ENCODE results near the gene GTPBP4. TPM values are rescaled to one million over a fixed set of nuclear protein-coding genes. Genes with fewer than 3 reads are reported as not detected.
"Not testable (repeated sequence)": the region's sequence is repeated elsewhere in the genome, so short reads cannot be mapped to it uniquely, and the experiment has no call there.

Gene GTPBP4
- total RNA-seq, 1 donor from 2014 or later, result 194 TPM

- DNase-seq, result no peak
- H3K27ac Mint-ChIP-seq, result peak overlapping the region; percentile 78
- H3K27me3 Mint-ChIP-seq, result no peaks in the 10 kb centered on the region
- peaks cover 54% of the 10 kb centered on the region for H3K36me3 Mint-ChIP-seq (ENCODE audit: low read depth)
- peak overlapping the region; percentile 92 for H3K4me3 Mint-ChIP-seq
- intact Hi-C loops (cut with micrococcal nuclease), result loop anchor here (5.0 kb wide), 1 partner anchor 58 kb away; no protein-coding TSS in a partner anchor
- H3K9me3 Mint-ChIP-seq, result no peaks in the 10 kb centered on the region
- peaks cover 61% of the 10 kb centered on the region for H3K4me1 Mint-ChIP-seq
Observed at GRCh38 chr10:1054684-1055083, 66.5 kb downstream of the GTPBP4 start.

DNA sequence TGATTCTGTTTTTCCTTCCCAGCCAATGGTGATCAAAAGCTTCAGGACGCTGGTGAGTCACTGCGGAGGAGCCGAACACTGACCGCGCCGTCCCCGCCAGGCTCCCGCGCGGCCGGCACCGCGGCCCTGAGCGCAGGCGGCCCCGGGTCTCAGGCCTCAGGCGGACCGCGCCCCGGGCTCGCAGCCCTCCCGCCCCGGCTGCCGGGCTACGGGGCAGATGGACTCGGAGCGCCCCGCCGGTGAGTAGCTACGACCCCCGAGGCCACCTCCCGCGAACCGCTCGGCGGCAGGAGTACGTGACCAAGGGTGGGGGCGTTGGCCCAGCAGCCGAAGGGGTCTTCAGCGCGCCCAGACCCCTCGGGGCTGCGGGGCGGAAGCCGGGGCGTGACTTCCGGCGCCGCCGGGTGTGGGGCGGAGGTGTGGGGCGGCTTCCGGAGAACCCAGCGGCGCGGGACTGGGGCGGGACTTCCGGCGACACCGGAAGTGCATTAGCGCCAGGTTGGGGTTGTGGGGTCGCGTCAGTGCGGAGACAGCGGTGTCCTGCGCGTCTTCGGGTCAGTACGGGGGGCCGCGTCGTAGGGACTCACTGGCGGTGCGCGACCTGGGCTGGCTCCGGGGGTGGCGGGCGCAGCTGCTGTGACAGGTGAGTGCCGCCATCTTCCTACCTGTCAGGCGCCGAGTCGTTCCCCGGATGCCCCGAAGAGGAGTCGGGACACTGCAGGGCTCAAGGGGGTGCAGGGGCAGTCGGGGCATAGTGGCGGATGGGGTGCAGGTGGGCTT is 68.3 kb downstream of the GTPBP4 start, which contains the start of gene WDR37:
Gene WDR37 (plus strand): TSS at position 60 of the 780 bp plus-strand sequence. CDS start 15,771 bp downstream, outside the sequence.
- Mint-ChIP-seq H3K9me3 (no peaks in the 10 kb centered on the region), H3K4me3 (peak within 1 kb of the TSS; percentile 92), H3K27me3 (no peaks in the 10 kb centered on the region), H3K36me3 (ENCODE audit: low read depth) (peaks cover 47% of the 10 kb centered on the region), H3K4me1 (peaks cover 70% of the 10 kb centered on the region), H3K27ac (peak within 1 kb of the TSS; percentile 93)
- DNase-seq, result peak; percentile 97
- intact Hi-C loops (cut with micrococcal nuclease), result loop anchor here (1.0 to 5.0 kb wide), 4 partner anchors 8 to 125 kb away; partner anchors contain the start of genes GTPBP4 and LARP4B

DNA sequence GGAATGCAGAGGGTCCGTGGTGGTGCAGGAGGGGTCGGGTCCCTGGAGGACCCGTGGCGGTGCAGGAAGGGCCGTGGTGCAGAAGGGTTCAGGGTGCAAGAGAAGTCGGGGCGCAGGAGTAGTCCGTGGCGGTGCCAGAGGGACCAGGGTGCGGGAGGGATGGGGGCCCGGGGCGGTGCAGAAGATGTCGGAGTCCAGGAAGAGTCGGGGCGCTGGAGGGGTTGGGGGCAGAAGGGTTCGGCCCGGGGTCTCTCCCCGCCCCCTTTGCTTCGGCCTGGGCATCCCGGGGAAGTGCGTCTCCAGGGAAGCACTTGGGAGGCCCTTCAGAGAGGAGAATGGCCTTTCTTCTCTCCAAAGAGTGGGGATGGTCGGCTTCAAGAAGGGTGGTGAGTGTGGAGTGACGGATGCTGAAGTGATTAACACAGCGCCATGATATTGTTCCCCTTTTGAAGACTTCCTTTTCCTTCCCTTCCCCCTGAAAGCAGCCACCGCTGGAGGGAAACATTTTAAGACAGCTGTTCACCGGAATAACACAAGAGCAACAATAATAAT is 68.9 kb downstream of the GTPBP4 start:
- peak; percentile 68 for DNase-seq
- intact Hi-C loops (cut with micrococcal nuclease), result loop anchor here (2.0 to 5.0 kb wide), 2 partner anchors 55 to 68 kb away; partner anchors contain the start of gene GTPBP4
- H3K36me3 Mint-ChIP-seq (ENCODE audit: low read depth), result peaks cover 43% of the 10 kb centered on the region
- H3K27ac Mint-ChIP-seq, result peak overlapping the region; percentile 93
- H3K27me3 Mint-ChIP-seq, result no peaks in the 10 kb centered on the region
- no peaks in the 10 kb centered on the region for H3K9me3 Mint-ChIP-seq
- H3K4me1 Mint-ChIP-seq, result peaks cover 73% of the 10 kb centered on the region
- peak overlapping the region; percentile 92 for H3K4me3 Mint-ChIP-seq

DNA sequence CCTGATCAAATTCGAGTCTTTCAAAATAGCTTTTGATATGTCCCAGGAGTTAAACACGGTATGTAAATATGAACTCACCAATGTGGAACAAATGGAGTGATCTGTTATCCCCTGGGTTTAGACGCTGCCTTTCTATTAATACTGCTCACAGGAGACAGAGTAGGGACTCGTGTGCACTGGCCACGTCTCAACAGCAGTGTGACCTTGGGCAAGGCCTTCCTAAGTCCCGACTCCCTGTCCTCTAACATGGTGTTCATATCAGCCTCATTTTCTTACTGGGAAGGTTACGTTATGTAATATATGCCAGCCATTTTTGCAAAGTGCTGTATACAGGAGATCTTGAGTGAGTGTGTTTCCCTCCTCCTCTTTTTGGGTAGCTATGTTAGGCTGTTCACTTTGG is 69.8 kb downstream of the GTPBP4 start:
- Mint-ChIP-seq H3K36me3 (ENCODE audit: low read depth) (peaks cover 36% of the 10 kb centered on the region), H3K4me3 (peak overlapping the region; percentile 92), H3K9me3 (no peaks in the 10 kb centered on the region), H3K27ac (peak overlapping the region; percentile 93), H3K27me3 (no peaks in the 10 kb centered on the region), H3K4me1 (peaks cover 74% of the 10 kb centered on the region)
- intact Hi-C loops (cut with micrococcal nuclease), result loop anchor here (5.0 kb wide), 1 partner anchor 54 kb away; no protein-coding TSS in a partner anchor
- DNase-seq, result no peak

- Mint-ChIP-seq H3K27me3 (no peaks in the 10 kb centered on the region), H3K4me1 (peaks cover 70% of the 10 kb centered on the region), H3K9me3 (no peaks in the 10 kb centered on the region), H3K36me3 (ENCODE audit: low read depth) (peaks cover 35% of the 10 kb centered on the region), H3K4me3 (no peak overlapping the region), H3K27ac (peak overlapping the region; percentile 69)
- intact Hi-C loops (cut with micrococcal nuclease), result loop anchor here (5.0 kb wide), 1 partner anchor 52 kb away; no protein-coding TSS in a partner anchor
- DNase-seq, result no peak
Observed at GRCh38 chr10:1059902-1060301, 71.7 kb downstream of the GTPBP4 start.

GRCh38 chr10:1061930-1062774 is 73.9 kb downstream of the GTPBP4 start:
- Mint-ChIP-seq H3K36me3 (ENCODE audit: low read depth) (peaks cover 33% of the 10 kb centered on the region), H3K9me3 (no peaks in the 10 kb centered on the region), H3K27me3 (no peaks in the 10 kb centered on the region), H3K4me1 (peaks cover 65% of the 10 kb centered on the region), H3K27ac (peak overlapping the region; percentile 68), H3K4me3 (peak overlapping the region; percentile 53)
- no peak for DNase-seq
- intact Hi-C loops (cut with micrococcal nuclease), result no loop called here

DNA sequence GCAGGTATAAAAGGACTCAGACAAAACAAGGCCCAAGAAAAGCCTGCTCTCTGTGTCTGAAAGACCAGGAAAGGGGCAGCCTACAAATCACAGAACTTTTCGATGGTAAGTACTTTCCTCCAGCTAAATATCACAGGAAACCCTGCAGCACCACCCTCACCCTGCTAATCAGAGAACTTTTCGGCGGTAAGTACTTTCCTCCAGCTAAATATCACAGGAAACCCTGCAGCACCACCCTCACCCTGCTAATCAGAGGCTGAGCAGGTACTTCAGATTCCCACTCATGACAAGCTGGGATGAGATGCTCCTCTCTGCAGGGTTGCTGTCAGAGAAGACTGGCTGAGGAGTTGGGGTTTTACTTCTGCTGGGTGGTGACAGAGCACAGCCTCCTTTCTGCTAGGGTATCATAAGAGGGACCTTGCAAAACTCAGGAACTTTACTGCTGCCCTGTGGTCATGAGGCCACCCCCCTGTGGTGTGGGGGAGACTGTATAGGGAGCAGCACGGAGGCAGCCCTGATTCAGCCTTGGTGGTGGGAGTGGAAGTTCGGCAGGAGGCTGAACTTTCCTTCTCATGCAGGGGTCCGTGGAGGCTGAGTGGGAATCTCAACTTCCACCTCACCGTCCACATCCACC is 75.1 kb downstream of the GTPBP4 start:
- DNase-seq, result peak; percentile 75
- Mint-ChIP-seq H3K27me3 (no peaks in the 10 kb centered on the region), H3K4me3 (peak overlapping the region; percentile 53), H3K27ac (peak overlapping the region; percentile 68), H3K36me3 (ENCODE audit: low read depth) (peaks cover 29% of the 10 kb centered on the region), H3K4me1 (peaks cover 61% of the 10 kb centered on the region), H3K9me3 (no peaks in the 10 kb centered on the region)
- intact Hi-C loops (cut with micrococcal nuclease), result no loop called here

DNA sequence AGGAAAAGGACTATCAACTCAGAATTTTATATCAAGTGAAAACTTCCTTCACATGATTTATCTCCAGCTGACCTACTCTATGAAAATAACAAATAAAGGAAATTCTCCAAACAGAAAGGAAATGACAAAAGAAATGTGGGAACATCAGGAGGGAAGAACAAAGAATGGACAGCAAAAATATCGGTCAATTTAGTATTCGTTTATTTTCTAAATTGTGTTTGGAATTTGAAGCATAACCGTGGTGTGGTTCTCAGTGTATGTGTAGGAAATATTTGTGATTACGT is 76.7 kb downstream of the GTPBP4 start:
- no peak for DNase-seq
- Mint-ChIP-seq H3K4me1 (peaks cover 64% of the 10 kb centered on the region), H3K27me3 (no peaks in the 10 kb centered on the region), H3K27ac (no peak overlapping the region), H3K36me3 (ENCODE audit: low read depth) (peaks cover 28% of the 10 kb centered on the region), H3K4me3 (no peak overlapping the region), H3K9me3 (no peaks in the 10 kb centered on the region)
- intact Hi-C loops (cut with micrococcal nuclease), result no loop called here

DNA sequence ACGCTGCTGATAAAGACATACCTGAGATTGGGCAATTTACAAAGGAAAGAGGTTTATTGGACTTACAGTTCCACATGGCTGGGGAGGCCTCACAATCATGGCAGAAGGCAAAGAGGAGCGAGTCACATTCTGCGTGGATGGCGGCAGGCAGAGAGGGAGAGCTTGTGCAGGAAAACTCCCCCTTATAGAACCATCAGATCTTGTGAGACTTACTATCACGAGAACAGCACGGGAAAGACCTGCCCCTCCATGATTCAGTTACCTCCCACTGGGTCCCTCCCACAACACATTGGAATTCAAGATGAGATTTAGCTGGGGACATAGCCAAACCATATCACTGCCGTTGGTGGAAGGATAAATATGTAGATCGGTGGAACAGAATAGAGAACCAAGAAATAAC is 78.5 kb downstream of the GTPBP4 start:
- DNase-seq; H3K9me3 Mint-ChIP-seq; H3K27me3 Mint-ChIP-seq; intact Hi-C loops (cut with micrococcal nuclease); H3K27ac Mint-ChIP-seq; H3K4me3 Mint-ChIP-seq: not testable (repeated sequence)
- H3K36me3 Mint-ChIP-seq (ENCODE audit: low read depth), result peaks cover 25% of the 10 kb centered on the region
- H3K4me1 Mint-ChIP-seq, result peaks cover 52% of the 10 kb centered on the region

- H3K4me3 Mint-ChIP-seq, result no peak overlapping the region
- no peaks in the 10 kb centered on the region for H3K9me3 Mint-ChIP-seq
- H3K4me1 Mint-ChIP-seq, result peaks cover 33% of the 10 kb centered on the region
- H3K27me3 Mint-ChIP-seq, result no peaks in the 10 kb centered on the region
- intact Hi-C loops (cut with micrococcal nuclease), result no loop called here
- H3K36me3 Mint-ChIP-seq (ENCODE audit: low read depth), result peaks cover 29% of the 10 kb centered on the region
- DNase-seq, result no peak
- H3K27ac Mint-ChIP-seq, result peak overlapping the region; percentile 65
Observed at GRCh38 chr10:1068380-1069361, 80.4 kb downstream of the GTPBP4 start.
